CD4-positive, alpha-beta memory T cell (primary cell): ENCODE data around the gene PHF11. TPM values are rescaled to one million over a fixed set of nuclear protein-coding genes. Genes with fewer than 3 reads are reported as not detected.
A peak's percentile ranks its signal among the peaks of the same experiment; 100 is the strongest.

Experiments used
- CTCF ChIA-PET: fragments of 350-600 bp; sonication (Branson Sonifier 250); formaldehyde crosslinking; loops from one replicate; lab custom pipeline; 2021; ENCODE audit warnings: inconsistent platforms; ENCODE audit not compliant: partially characterized antibody; lab: Charles Lee
- POLR2A ChIA-PET: fragments of 350-600 bp; sonication (Branson Sonifier 250); formaldehyde crosslinking; loops from one replicate; lab custom pipeline; 2021; ENCODE audit not compliant: partially characterized antibody; lab: Charles Lee
- DNase-seq, 5 donors: peaks; one replicate each; pipeline versions ENCODE4 v3.0.0 to v3.0.0-alpha.2; 2020 to 2022; ENCODE audit warnings: mixed read lengths in 1 of 5
- H3K27ac ChIP-seq: one replicate; pipeline ENCODE4 v1.7.0; 2013; ENCODE audit warnings: low read depth, low read length
- H3K27me3 ChIP-seq: 2 replicates; pipeline ENCODE4 v1.7.0; 2013; ENCODE audit warnings: mild to moderate bottlenecking, low read length, moderate library complexity; ENCODE audit not compliant: insufficient read depth
- H3K36me3 ChIP-seq: 2 replicates; pipeline ENCODE4 v1.7.0; 2013; ENCODE audit warnings: mild to moderate bottlenecking, low read length, moderate library complexity; ENCODE audit not compliant: insufficient read depth
- H3K4me1 ChIP-seq: 2 replicates; pipeline ENCODE4 v1.7.0; 2013; ENCODE audit warnings: mild to moderate bottlenecking, low read length, moderate library complexity; ENCODE audit not compliant: insufficient read depth
- H3K4me3 ChIP-seq, 2 donors: one replicate each; pipeline ENCODE4 v1.7.0; 2013; ENCODE audit warnings: low read length in 2 of 2, mild to moderate bottlenecking in 1 of 2
- H3K9me3 ChIP-seq, 2 donors: one replicate each; pipeline ENCODE4 v1.7.0; 2013; ENCODE audit warnings: low read length in 2 of 2, control low read depth in 1 of 2; ENCODE audit not compliant: control insufficient read depth in 1 of 2
- H3K27ac Mint-ChIP-seq, 7 donors: one replicate each; pipeline ENCODE4 v1.8.0; 2020 to 2021; ENCODE audit warnings: mixed read lengths in 7 of 7, mild to moderate bottlenecking in 6 of 7, inconsistent platforms in 3 of 7, moderate library complexity in 3 of 7
- H3K27me3 Mint-ChIP-seq, 2 donors: one replicate each; pipeline ENCODE4 v1.8.0; 2020 to 2021; ENCODE audit warnings: mixed read lengths in 2 of 2
- H3K36me3 Mint-ChIP-seq, 2 donors: one replicate each; pipeline ENCODE4 v1.8.0; 2020 to 2021; ENCODE audit warnings: mixed read lengths in 2 of 2, inconsistent platforms in 1 of 2, mild to moderate bottlenecking in 1 of 2
- H3K4me1 Mint-ChIP-seq, 4 donors: one replicate each; pipeline ENCODE4 v1.8.0; 2020 to 2021; ENCODE audit warnings: mixed read lengths in 4 of 4, mild to moderate bottlenecking in 1 of 4
- H3K4me3 Mint-ChIP-seq, 8 donors: one replicate each; pipeline ENCODE4 v1.8.0; 2020 to 2021; ENCODE audit warnings: mixed read lengths in 8 of 8, mild to moderate bottlenecking in 7 of 8, moderate library complexity in 6 of 8, inconsistent platforms in 3 of 8
- H3K9me3 Mint-ChIP-seq, 8 donors: one replicate each; pipeline ENCODE4 v1.8.0; 2020 to 2021; ENCODE audit warnings: mixed read lengths in 8 of 8, mild to moderate bottlenecking in 5 of 8, inconsistent platforms in 3 of 8, moderate library complexity in 1 of 8
- intact Hi-C: fragments of 100-400 bp; cut with micrococcal nuclease; formaldehyde crosslinking; loops from one replicate; pipeline ENCODE4 v1.15.1; 2023
- polyA plus RNA-seq, 2 donors: library from polyadenylated mRNA; unstranded; fragments of 300-500 nt; fragmentation: Illumina TruSeq; gene quantifications; one replicate each; pipeline ENCODE4 v1.2.3, GENCODE V29; 2021
- total RNA-seq, 2 experiments: library from RNA; stranded (reverse); gene quantifications; one replicate each; pipeline ENCODE4 v1.2.3, GENCODE V29; 2021

PHF11 gene
- total and polyA plus RNA-seq, 4 experiments from 2014 or later: 90.4 to 139 (median 118) TPM

DNA sequence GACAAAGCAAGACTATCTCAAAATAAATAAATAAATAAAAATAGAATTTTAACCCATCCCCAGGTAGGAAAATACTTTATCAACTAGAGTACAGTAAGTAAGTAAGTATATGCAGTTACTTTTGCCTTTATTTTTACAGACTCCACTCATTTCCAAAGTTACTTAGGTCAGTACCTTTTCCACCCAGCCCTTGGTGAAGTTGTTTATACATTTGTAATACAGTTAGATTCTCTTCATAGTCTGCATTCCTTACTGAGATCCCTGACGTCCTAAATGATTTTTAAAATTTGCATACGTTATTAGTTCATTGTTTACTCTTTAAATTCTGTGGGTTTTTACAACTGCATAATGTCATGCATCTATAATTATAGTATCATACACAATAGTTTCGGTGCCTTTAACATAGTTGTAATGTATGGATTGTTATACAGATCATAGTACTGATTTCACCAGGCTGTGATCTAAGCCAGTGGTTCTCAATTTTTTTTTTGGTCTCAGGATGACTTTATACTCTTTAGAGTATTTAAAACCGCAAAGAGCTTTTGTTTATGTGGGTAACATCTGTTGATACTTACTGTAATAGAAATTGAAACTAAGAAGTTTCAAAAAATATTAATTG lies 41.3 kb upstream of the PHF11 start:
- peak overlapping the region in 7 of 8 donors; percentile 54 to 78 (median 73) for H3K4me3 Mint-ChIP-seq
- H3K4me1 Mint-ChIP-seq: peaks cover 33 to 59% (median 40%) of the 10 kb centered on the region in 4 donors
- no peaks in the 10 kb centered on the region for H3K9me3 ChIP-seq
- intact Hi-C loops: loop anchor here (1.0 kb wide), 1 partner anchor 10 kb away; the partner anchor contains the start of genes CAB39L and SETDB2
- H3K36me3 Mint-ChIP-seq: peaks cover 23% of the 10 kb centered on the region in 2 donors
- H3K36me3 ChIP-seq: peaks cover 4% of the 10 kb centered on the region
- no peaks in the 10 kb centered on the region for H3K9me3 Mint-ChIP-seq
- peak overlapping the region; percentile 4 to 92 (median 57) for H3K27ac Mint-ChIP-seq
- no peaks in the 10 kb centered on the region for H3K27me3 ChIP-seq
- DNase-seq: peak; percentile 28 to 55 (median 35)
- no peak overlapping the region for H3K27ac ChIP-seq
- no peaks in the 10 kb centered on the region for H3K27me3 Mint-ChIP-seq
- ChIA-PET POLR2A (interaction anchor here (0.9 to 4.0 kb wide), 3 partner anchors 11 to 41 kb away, joined by 3 to 41 read pairs (median 5); partner anchors contain the start of genes CAB39L, PHF11 and SETDB2), CTCF (no interaction called here)
- H3K4me1 ChIP-seq: peaks cover 41% of the 10 kb centered on the region
- peak overlapping the region in 1 of 2 donors; percentile 1 for H3K4me3 ChIP-seq

DNA sequence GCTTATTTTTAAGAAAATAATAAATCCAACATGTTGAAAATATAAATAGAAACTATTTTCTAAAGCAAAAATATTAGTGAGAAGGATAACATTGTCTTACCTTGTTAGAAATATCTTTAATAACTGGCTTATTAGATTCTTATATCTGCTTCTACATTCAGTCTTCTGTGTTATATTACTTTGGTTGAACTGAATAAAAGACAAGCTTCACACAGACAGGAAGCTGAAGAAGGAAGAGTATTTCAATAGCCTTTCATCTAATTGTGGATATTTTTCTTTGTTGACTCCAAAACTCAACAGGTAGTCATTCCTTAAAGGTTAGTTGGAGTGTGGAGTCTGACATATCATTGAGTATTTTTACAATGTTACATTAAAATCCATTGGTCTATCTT lies 40.8 kb upstream of the PHF11 start:
- POLR2A ChIA-PET: interaction anchor here (0.9 to 4.0 kb wide), 3 partner anchors 11 to 40 kb away, joined by 3 to 41 read pairs (median 5); partner anchors contain the start of genes CAB39L, PHF11 and SETDB2
- intact Hi-C loops: no loop called here
- Histone ChIP-seq H3K4me3 (peak overlapping the region in 1 of 2 donors; percentile 1), H3K36me3 (peaks cover 4% of the 10 kb centered on the region), H3K27me3 (no peaks in the 10 kb centered on the region), H3K4me1 (peaks cover 36% of the 10 kb centered on the region), H3K27ac (no peak overlapping the region), H3K9me3 (no peaks in the 10 kb centered on the region)
- Mint-ChIP-seq H3K4me3 (peak overlapping the region in 4 of 8 donors; percentile 17 to 77 (median 42)), H3K27ac (peak overlapping the region in 5 of 7 donors; percentile 50 to 83 (median 59)), H3K36me3 (peaks cover 21 to 23% of the 10 kb centered on the region in 2 donors), H3K4me1 (peaks cover 29 to 54% (median 35%) of the 10 kb centered on the region in 4 donors), H3K27me3 (no peaks in the 10 kb centered on the region), H3K9me3 (no peaks in the 10 kb centered on the region)
- CTCF ChIA-PET: no interaction called here
- no peak for DNase-seq

DNA sequence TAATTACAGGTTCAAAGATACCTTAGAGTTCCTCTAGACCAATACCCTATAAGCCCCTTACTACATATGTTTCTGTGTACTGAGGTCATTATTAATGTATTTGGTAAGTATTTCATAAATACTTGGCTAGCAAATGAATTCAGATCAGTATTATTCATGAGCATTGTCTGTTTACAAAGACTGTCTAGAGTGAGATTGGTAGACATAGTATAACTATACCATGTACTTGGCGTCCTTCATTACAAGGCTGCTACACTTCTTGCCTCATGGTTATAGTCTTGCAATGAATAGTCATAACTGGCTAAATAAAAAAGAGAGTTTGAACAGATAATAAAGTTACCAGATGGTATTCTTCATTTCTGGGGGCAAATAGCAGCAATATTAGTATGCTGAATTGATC lies 39.6 kb upstream of the PHF11 start:
- no peaks in the 10 kb centered on the region for H3K9me3 Mint-ChIP-seq
- H3K27me3 ChIP-seq: no peaks in the 10 kb centered on the region
- no peak overlapping the region for H3K27ac Mint-ChIP-seq
- H3K9me3 ChIP-seq: no peaks in the 10 kb centered on the region
- H3K36me3 Mint-ChIP-seq: peaks cover 27 to 35% of the 10 kb centered on the region in 2 donors
- H3K27ac ChIP-seq: no peak overlapping the region
- ChIA-PET CTCF (no interaction called here), POLR2A (no interaction called here)
- H3K4me1 Mint-ChIP-seq: peaks cover 22 to 49% (median 31%) of the 10 kb centered on the region in 4 donors
- intact Hi-C loops: no loop called here
- peaks cover 30% of the 10 kb centered on the region for H3K4me1 ChIP-seq
- no peak for DNase-seq
- H3K36me3 ChIP-seq: peaks cover 15% of the 10 kb centered on the region
- H3K27me3 Mint-ChIP-seq: no peaks in the 10 kb centered on the region
- H3K4me3 ChIP-seq: no peak overlapping the region
- H3K4me3 Mint-ChIP-seq: no peak overlapping the region

DNA sequence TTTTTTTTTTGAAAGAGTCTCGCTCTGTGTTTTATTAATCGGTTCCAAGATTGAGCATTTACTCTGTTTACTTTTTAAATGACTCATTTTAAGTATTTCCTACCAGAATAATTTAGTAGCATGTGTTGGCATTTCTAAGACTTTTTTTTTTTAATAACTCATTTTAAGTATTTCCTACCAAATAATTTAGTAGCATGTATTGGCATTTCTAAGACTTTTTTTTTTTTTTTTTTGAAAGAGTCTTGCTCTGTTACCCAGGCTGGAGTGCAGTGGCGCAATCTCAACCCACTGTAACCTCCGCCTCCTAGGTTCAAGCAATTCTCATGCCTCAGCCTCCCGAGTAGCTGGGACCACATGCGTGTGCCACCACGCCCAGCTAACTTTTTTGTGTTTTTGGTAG lies 38.5 kb upstream of the PHF11 start:
- peaks cover 37 to 44% of the 10 kb centered on the region in 2 donors for H3K36me3 Mint-ChIP-seq
- H3K4me3 Mint-ChIP-seq: no peak overlapping the region
- H3K27ac ChIP-seq: no peak overlapping the region
- peak overlapping the region in 1 of 7 donors; percentile 68 for H3K27ac Mint-ChIP-seq
- H3K36me3 ChIP-seq: peaks cover 25% of the 10 kb centered on the region
- peaks cover 30% of the 10 kb centered on the region for H3K4me1 ChIP-seq
- no peaks in the 10 kb centered on the region for H3K9me3 ChIP-seq
- peaks cover 0 to 4% (median 2%) of the 10 kb centered on the region in 8 donors for H3K9me3 Mint-ChIP-seq
- DNase-seq: no peak
- intact Hi-C loops: no loop called here
- H3K27me3 Mint-ChIP-seq: no peaks in the 10 kb centered on the region
- CTCF ChIA-PET: no interaction called here
- POLR2A ChIA-PET: interaction anchor here (1.7 kb wide), 1 partner anchor 13 kb away, joined by 12 read pairs; the partner anchor contains the start of genes CAB39L and SETDB2
- H3K4me1 Mint-ChIP-seq: peaks cover 22 to 48% (median 30%) of the 10 kb centered on the region in 4 donors
- H3K4me3 ChIP-seq: no peak overlapping the region
- no peaks in the 10 kb centered on the region for H3K27me3 ChIP-seq

DNA sequence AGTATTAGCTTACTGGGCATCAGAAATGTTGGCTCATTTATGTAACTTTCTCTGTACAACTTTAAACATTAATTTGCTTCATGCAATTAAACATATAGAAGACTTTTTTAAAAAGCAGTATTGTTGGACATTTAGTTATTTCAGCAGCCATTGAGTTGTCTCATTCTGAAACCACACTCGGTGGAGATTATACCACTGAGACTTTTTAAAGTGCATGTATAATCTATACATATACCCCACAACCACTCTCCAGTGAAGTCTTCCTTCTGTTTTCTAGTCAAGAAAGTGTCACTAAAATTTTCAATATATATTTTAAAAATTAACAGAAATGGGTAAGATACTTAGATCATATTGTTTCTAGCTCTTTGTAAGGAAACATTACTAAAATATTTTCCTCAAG lies 36.2 kb upstream of the PHF11 start:
- H3K4me3 ChIP-seq: no peak overlapping the region
- peaks cover 21% of the 10 kb centered on the region for H3K4me1 ChIP-seq
- ChIA-PET CTCF (interaction anchor here (0.6 to 0.8 kb wide), 2 partner anchors 14 to 17 kb away, joined by 4 to 6 read pairs; no protein-coding TSS in a partner anchor), POLR2A (interaction anchor here (1.3 to 1.6 kb wide), 3 partner anchors 15 to 37 kb away, joined by 5 to 8 read pairs (median 7); partner anchors contain the start of genes CAB39L, PHF11 and SETDB2)
- no peaks in the 10 kb centered on the region for H3K27me3 Mint-ChIP-seq
- H3K36me3 Mint-ChIP-seq: peaks cover 46 to 54% of the 10 kb centered on the region in 2 donors
- no peak overlapping the region for H3K27ac ChIP-seq
- H3K9me3 ChIP-seq: no peaks in the 10 kb centered on the region
- peaks cover 34% of the 10 kb centered on the region for H3K36me3 ChIP-seq
- intact Hi-C loops: no loop called here
- H3K27ac Mint-ChIP-seq: no peak overlapping the region
- H3K4me1 Mint-ChIP-seq: peaks cover 13 to 27% (median 18%) of the 10 kb centered on the region in 4 donors
- H3K9me3 Mint-ChIP-seq: peaks cover 0 to 16% (median 10%) of the 10 kb centered on the region in 8 donors
- no peak overlapping the region for H3K4me3 Mint-ChIP-seq
- no peak for DNase-seq
- no peaks in the 10 kb centered on the region for H3K27me3 ChIP-seq

DNA sequence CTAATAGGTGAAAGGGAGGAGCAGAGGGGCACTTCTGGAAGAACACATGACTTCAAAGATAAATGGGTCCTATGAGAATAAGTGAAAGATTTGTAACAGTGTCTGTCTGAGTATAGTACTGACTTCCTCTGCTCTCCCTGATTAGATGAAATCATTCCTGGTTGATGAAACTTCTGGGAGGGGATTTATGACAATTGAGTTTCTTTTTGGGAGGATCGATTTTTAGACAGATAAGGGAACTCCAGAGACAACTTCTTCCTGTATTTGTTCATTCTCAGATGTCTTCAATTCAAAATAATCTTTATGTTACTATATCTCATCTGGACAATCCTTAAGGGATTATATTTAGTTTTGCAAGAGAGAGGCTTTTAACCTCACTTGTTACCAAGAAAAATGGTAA lies 31.7 kb upstream of the PHF11 start:
- CTCF ChIA-PET: no interaction called here
- H3K27ac ChIP-seq: no peak overlapping the region
- no peaks in the 10 kb centered on the region for H3K9me3 ChIP-seq
- Mint-ChIP-seq H3K4me3 (no peak overlapping the region), H3K36me3 (peaks cover 63 to 72% of the 10 kb centered on the region in 2 donors), H3K9me3 (peaks cover 0 to 16% (median 11%) of the 10 kb centered on the region in 8 donors), H3K4me1 (peaks cover 0 to 1% (median 0%) of the 10 kb centered on the region in 4 donors), H3K27me3 (no peaks in the 10 kb centered on the region), H3K27ac (no peak overlapping the region)
- H3K27me3 ChIP-seq: no peaks in the 10 kb centered on the region
- POLR2A ChIA-PET: no interaction called here
- H3K36me3 ChIP-seq: peaks cover 34% of the 10 kb centered on the region
- intact Hi-C loops: no loop called here
- H3K4me3 ChIP-seq: no peak overlapping the region
- DNase-seq: no peak
- H3K4me1 ChIP-seq: no peaks in the 10 kb centered on the region
